ENCODE results near the gene TENT5C. TPM values are rescaled to one million over a fixed set of nuclear protein-coding genes. Genes with fewer than 3 reads are reported as not detected.

The TENT5C gene
- total RNA-seq, 2 experiments from 2014 or later, result 18.4 to 18.8 TPM

DNA sequence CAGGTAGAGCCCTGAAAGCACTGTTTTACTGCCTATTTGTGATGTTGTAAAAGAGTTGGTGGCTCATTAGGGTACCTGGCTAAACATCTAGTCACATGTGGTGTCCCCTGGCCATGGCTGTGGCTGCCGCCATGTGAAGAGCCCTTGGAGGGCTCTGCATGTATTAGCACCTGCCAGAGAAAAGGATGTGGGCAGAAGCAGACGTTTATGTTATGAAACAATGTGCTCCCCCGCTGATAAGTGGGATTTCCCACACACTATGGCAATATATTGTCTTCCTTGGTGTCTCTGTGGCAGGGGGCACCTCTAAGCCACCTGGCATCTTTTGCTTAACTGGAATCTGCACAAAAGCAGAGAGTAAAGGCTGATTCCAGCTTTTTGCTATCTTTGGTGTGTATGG lies 9.6 kb downstream of the TENT5C start:
- no peaks in the 10 kb centered on the region for H3K27me3 Mint-ChIP-seq
- H3K4me3 Mint-ChIP-seq, result peak overlapping the region; percentile 18
- POLR2A ChIA-PET, result no interaction called here
- H3K9me3 Mint-ChIP-seq, result no peaks in the 10 kb centered on the region
- ATAC-seq (ENCODE audit: low read depth), result peak; percentile 84
- peaks cover 43% of the 10 kb centered on the region for H3K36me3 Mint-ChIP-seq
- H3K4me1 Mint-ChIP-seq, result peaks cover 43% of the 10 kb centered on the region
- no peak for DNase-seq
- no peak overlapping the region for H3K27ac Mint-ChIP-seq

DNA sequence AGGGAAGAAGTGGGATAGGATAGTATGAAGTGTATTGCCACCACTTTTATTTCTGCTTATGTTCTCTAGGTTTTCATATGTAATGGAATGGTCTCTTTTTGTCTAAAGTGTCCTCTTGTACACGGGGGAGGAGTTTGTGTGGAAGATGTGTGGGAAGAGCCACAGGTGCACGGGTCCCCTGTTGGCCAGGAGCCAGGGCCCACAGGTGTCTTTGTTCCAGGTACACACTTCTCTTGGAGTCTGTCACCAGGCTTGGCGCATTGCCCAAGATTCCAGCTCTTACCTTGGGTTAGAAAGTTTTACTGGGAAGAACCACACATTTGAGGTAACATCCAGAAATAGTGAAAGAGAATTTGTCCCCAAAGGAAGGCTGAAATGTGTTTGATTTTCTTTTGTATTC lies 10.5 kb downstream of the TENT5C start:
- Mint-ChIP-seq H3K9me3 (no peaks in the 10 kb centered on the region), H3K27ac (no peak overlapping the region), H3K27me3 (no peaks in the 10 kb centered on the region), H3K4me3 (no peak overlapping the region), H3K36me3 (peaks cover 38% of the 10 kb centered on the region), H3K4me1 (peaks cover 41% of the 10 kb centered on the region)
- DNase-seq (no peak), ATAC-seq (ENCODE audit: low read depth) (no peak)
- POLR2A ChIA-PET, result interaction anchor here (1.0 kb wide), 1 partner anchor 9 kb away, joined by 3 read pairs; no protein-coding TSS in a partner anchor

DNA sequence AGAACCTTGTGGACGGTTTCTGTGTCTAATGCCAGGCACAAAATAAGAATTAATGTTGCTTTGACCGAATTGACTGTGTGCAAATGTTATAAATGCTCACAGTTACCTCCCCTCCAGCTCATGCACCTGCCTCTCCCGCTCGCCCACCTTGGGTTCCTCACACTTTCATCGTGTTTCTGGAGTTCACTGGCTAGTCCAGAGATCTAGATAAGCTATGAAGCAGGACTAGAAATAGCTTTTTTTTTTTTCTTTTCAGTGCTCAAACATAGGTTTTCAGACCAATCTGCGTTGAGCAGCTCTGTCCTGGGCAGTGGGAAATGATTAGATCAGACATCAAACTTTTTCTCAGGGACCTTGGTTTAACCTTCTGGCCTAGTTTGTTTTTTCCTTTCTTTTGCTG lies 11.1 kb downstream of the TENT5C start:
- no peak for DNase-seq
- H3K9me3 Mint-ChIP-seq, result no peaks in the 10 kb centered on the region
- POLR2A ChIA-PET, result interaction anchor here (1.0 kb wide), 1 partner anchor 9 kb away, joined by 3 read pairs; no protein-coding TSS in a partner anchor
- ATAC-seq (ENCODE audit: low read depth), result no peak
- no peak overlapping the region for H3K4me3 Mint-ChIP-seq
- H3K4me1 Mint-ChIP-seq, result peaks cover 41% of the 10 kb centered on the region
- H3K27me3 Mint-ChIP-seq, result no peaks in the 10 kb centered on the region
- peaks cover 37% of the 10 kb centered on the region for H3K36me3 Mint-ChIP-seq
- H3K27ac Mint-ChIP-seq, result no peak overlapping the region

DNA sequence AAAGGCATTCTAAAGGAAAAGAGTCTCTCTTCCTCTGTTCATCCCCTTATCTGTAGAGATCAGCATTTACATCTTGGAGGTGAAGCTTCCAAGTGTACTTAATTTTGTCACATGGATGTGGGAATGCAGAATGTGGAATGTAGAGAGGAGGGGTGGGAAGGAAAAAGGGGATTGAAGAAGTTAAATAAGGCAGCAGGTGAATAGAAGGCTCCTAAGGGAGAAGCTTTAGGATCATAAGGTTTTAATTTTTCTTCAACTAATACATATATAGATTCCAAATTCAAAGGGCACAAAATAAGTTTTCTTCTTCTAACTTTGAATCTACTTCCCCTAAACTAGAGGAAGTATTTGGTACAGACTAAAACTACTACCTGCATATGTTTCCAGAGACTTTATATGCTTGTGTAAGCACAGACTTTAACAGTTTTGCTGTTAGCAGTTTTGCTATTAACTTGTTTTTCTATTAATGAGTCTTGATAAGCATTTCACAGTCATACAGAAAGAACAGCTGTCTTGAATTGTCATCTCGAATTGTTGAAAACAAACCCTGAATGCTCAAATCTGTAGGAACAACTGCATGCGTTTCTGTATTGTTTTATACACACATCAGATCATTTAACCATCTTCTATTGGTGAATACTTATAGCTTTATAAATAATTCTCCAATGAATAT lies 12.7 kb downstream of the TENT5C start:
- Mint-ChIP-seq H3K27me3 (no peaks in the 10 kb centered on the region), H3K4me1 (peaks cover 44% of the 10 kb centered on the region), H3K9me3 (no peaks in the 10 kb centered on the region), H3K27ac (no peak overlapping the region), H3K36me3 (peaks cover 47% of the 10 kb centered on the region), H3K4me3 (no peak overlapping the region)
- DNase-seq (no peak), ATAC-seq (ENCODE audit: low read depth) (no peak)
- POLR2A ChIA-PET, result no interaction called here

DNA sequence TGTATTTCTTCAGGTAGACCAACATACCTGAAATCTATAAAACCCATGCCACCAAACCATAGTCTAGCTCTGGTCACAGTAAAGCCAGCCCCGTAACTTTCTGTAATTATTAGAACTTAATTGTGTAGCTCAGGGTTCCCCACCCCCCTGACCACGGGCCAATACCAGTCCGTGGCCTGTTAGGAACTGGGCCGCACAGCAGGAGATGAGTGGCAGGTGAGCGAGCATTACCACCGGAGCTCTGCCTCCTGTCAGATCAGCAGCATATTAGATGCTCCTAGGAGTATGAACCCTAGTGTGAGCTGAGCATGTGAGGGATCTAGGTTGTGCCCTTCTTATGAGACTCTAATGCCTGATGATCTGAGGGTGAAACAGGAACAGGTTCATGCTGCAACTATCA lies 14.6 kb downstream of the TENT5C start:
- Mint-ChIP-seq H3K36me3 (peaks cover 58% of the 10 kb centered on the region), H3K9me3 (no peaks in the 10 kb centered on the region), H3K27ac (no peak overlapping the region), H3K4me3 (no peak overlapping the region), H3K27me3 (no peaks in the 10 kb centered on the region), H3K4me1 (peaks cover 32% of the 10 kb centered on the region)
- ATAC-seq (ENCODE audit: low read depth) (no peak), DNase-seq (no peak)
- POLR2A ChIA-PET, result interaction anchor here (1.0 kb wide), 1 partner anchor 10 kb away, joined by 3 read pairs; no protein-coding TSS in a partner anchor

DNA sequence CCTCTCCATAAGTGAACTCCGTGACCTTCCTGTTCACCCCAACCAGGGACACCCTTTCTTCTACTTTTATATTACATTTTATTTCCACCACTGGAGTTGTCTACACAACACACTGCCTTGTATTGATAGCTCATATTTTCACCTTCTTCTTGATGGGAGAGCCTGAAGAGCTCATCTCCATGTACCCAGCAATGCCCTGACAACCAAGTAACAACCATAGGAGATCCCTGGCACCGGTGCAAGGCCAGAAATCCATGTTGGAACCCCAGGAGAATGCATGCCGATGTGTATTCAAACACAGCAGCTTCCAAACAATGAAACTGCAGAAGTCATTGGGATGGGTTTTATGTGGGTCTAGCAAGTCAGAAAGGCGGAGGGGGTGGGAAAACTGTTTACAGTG lies 15.5 kb downstream of the TENT5C start:
- DNase-seq, result no peak
- Mint-ChIP-seq H3K36me3 (peaks cover 56% of the 10 kb centered on the region), H3K27ac (no peak overlapping the region), H3K4me1 (peaks cover 23% of the 10 kb centered on the region), H3K27me3 (no peaks in the 10 kb centered on the region), H3K9me3 (no peaks in the 10 kb centered on the region), H3K4me3 (no peak overlapping the region)
- no peak for ATAC-seq (ENCODE audit: low read depth)
- POLR2A ChIA-PET, result interaction anchor here (1.0 to 1.7 kb wide), 2 partner anchors 9 to 37 kb away, joined by 3 to 4 read pairs; no protein-coding TSS in a partner anchor

DNA sequence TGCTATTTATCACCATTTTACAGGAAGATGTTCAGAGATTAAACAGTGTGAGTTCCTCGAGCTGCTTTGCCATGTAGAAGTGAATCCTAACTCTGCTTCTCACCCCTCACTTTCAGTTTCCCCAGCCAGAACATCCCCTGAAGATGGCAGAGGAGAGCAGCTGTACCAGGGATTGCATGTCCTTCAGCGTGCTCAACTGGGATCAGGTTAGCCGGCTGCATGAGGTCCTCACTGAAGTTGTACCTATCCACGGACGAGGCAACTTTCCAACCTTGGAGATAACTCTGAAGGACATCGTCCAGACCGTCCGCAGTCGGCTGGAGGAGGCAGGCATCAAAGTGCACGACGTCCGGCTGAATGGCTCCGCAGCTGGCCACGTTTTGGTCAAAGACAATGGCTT lies 16.9 kb downstream of the TENT5C start:
- Mint-ChIP-seq H3K27me3 (no peaks in the 10 kb centered on the region), H3K4me1 (peaks cover 25% of the 10 kb centered on the region), H3K9me3 (no peaks in the 10 kb centered on the region), H3K4me3 (no peak overlapping the region), H3K36me3 (peaks cover 59% of the 10 kb centered on the region), H3K27ac (no peak overlapping the region)
- POLR2A ChIA-PET, result interaction anchor here (1.7 kb wide), 1 partner anchor 36 kb away, joined by 4 read pairs; no protein-coding TSS in a partner anchor
- DNase-seq (no peak), ATAC-seq (ENCODE audit: low read depth) (no peak)

DNA sequence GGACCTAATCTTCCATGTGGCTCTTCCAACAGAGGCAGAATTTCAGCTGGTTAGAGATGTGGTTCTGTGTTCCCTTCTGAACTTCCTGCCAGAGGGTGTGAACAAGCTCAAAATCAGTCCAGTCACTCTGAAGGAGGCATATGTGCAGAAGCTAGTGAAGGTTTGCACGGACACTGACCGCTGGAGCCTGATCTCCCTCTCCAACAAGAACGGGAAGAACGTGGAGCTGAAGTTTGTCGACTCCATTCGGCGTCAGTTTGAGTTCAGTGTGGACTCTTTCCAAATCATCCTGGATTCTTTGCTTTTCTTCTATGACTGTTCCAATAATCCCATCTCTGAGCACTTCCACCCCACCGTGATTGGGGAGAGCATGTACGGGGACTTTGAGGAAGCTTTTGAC lies 17.3 kb downstream of the TENT5C start:
- no peaks in the 10 kb centered on the region for H3K27me3 Mint-ChIP-seq
- H3K36me3 Mint-ChIP-seq, result peaks cover 57% of the 10 kb centered on the region
- H3K27ac Mint-ChIP-seq, result no peak overlapping the region

DNA sequence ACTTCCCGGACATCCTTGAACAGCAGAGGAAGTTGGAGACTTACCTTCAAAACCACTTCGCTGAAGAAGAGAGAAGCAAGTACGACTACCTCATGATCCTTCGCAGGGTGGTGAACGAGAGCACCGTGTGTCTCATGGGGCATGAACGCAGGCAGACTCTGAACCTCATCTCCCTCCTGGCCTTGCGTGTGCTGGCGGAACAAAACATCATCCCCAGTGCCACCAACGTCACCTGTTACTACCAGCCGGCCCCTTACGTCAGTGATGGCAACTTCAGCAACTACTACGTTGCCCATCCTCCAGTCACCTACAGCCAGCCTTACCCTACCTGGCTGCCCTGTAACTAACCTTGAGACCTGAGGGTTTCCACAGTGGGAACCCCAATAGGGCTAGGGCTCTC lies 17.9 kb downstream of the TENT5C start:
- POLR2A ChIA-PET, result no interaction called here
- Mint-ChIP-seq H3K9me3 (no peaks in the 10 kb centered on the region), H3K36me3 (peaks cover 56% of the 10 kb centered on the region), H3K4me1 (peaks cover 20% of the 10 kb centered on the region), H3K4me3 (no peak overlapping the region), H3K27ac (no peak overlapping the region), H3K27me3 (no peaks in the 10 kb centered on the region)
- ATAC-seq (ENCODE audit: low read depth) (no peak), DNase-seq (no peak)

More for the DNA sequence above, 17.3 kb downstream of the TENT5C start:
- Mint-ChIP-seq H3K9me3 (no peaks in the 10 kb centered on the region), H3K4me3 (no peak overlapping the region), H3K4me1 (peaks cover 22% of the 10 kb centered on the region)
- POLR2A ChIA-PET, result no interaction called here
- DNase-seq (no peak), ATAC-seq (ENCODE audit: low read depth) (no peak)

DNA sequence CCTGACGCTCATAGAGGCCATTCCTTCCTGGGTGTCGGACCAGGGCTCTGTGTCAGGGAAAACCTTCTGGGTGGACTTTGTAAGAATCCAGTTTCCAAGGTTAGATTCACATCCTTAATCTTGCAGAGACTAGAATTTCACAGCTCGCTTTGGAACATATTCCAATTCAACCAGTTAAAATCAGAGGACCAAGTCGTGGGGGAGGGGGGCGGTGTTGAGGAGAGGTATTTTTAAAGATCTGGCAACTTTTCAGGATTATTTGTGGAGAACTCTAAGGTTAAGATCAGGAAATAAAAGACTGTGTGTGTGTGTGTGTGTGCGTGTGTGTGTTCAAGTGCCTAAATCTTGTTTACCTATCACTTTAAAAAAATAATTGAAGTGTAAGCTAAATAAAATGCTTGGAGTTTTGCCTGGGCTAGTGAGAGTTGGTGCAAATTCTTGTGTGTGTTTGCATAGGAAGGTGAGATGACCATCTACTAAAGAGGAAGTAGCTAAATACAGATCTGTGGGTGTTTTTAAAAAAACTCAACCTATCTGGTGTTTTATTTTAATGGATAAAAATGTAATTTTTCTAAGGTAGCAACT lies 21.8 kb downstream of the TENT5C start:
- no peak overlapping the region for H3K4me3 Mint-ChIP-seq
- no peaks in the 10 kb centered on the region for H3K9me3 Mint-ChIP-seq
- ATAC-seq (ENCODE audit: low read depth) (no peak), DNase-seq (no peak)
- H3K27ac Mint-ChIP-seq, result no peak overlapping the region
- peaks cover 28% of the 10 kb centered on the region for H3K4me1 Mint-ChIP-seq
- peaks cover 55% of the 10 kb centered on the region for H3K36me3 Mint-ChIP-seq
- H3K27me3 Mint-ChIP-seq, result peaks cover 5% of the 10 kb centered on the region
- POLR2A ChIA-PET, result interaction anchor here (0.9 kb wide), 1 partner anchor 14 kb away, joined by 3 read pairs; no protein-coding TSS in a partner anchor

DNA sequence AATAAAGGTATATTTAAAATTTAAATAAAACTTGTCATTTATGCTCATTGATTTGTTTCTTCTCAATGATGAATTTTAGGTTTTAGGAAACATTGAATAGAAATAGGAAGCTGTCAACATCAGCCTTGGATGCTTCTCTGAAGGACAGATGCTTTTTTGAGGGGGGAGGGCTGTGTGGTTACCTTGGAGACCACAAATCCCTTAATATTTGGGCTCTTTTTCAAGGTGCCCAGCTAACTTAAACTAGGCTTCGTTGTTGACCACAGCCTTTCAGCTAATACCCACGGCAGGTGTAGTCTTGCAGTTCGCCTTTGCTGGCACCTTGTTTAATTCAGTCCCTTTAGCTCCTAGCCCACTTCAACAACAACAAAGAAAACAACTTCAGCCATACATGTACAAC lies 22.5 kb downstream of the TENT5C start:
- H3K36me3 Mint-ChIP-seq, result peaks cover 49% of the 10 kb centered on the region
- no peak overlapping the region for H3K4me3 Mint-ChIP-seq
- ATAC-seq (ENCODE audit: low read depth) (no peak), DNase-seq (no peak)
- no peak overlapping the region for H3K27ac Mint-ChIP-seq
- H3K4me1 Mint-ChIP-seq, result peaks cover 28% of the 10 kb centered on the region
- POLR2A ChIA-PET, result no interaction called here
- no peaks in the 10 kb centered on the region for H3K9me3 Mint-ChIP-seq
- H3K27me3 Mint-ChIP-seq, result peaks cover 8% of the 10 kb centered on the region

DNA sequence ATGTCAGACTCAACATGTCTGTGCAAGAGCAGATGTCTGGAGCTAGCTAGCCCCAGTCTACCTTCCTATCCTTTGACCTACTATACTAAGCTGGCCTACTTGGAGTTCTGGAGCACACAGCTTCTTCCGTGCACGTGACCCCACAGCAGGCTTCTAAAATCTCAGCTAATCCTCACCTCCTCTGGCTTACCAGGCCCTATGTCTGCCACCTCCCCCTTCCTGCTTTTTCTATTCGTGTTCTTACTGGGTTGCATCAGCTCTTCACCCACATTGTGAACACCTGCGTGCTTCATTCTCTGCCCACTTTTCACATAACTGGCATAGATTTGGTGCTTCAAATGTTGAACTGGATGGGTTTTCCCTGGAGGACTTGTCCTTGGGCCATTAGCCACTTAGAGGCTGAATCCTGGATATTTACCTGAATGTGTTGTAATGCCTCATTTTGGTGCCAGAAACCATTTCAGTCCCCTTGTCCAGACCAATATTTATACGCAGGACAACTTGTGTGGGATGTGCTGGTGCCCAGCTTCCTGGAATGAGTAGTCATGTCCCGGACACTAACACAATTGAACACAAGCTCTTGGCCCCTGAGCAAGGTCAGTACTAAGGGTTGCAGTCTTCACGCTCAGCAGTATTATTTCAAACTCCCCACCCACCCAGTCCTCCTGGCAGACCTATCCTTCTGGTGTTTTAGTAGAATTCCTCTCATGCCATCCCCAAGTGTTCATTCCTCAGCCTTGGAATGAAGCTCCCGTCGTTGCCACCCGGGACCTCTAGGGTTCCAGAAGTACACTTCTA lies 24.0 kb downstream of the TENT5C start:
- Mint-ChIP-seq H3K27me3 (peaks cover 8% of the 10 kb centered on the region), H3K36me3 (peaks cover 34% of the 10 kb centered on the region), H3K9me3 (no peaks in the 10 kb centered on the region), H3K4me3 (no peak overlapping the region), H3K4me1 (peaks cover 24% of the 10 kb centered on the region), H3K27ac (no peak overlapping the region)
- no peak for DNase-seq
- POLR2A ChIA-PET, result interaction anchor here (0.9 to 1.0 kb wide), 2 partner anchors 9 to 11 kb away, joined by 3 read pairs; no protein-coding TSS in a partner anchor
- ATAC-seq (ENCODE audit: low read depth), result no peak

DNA sequence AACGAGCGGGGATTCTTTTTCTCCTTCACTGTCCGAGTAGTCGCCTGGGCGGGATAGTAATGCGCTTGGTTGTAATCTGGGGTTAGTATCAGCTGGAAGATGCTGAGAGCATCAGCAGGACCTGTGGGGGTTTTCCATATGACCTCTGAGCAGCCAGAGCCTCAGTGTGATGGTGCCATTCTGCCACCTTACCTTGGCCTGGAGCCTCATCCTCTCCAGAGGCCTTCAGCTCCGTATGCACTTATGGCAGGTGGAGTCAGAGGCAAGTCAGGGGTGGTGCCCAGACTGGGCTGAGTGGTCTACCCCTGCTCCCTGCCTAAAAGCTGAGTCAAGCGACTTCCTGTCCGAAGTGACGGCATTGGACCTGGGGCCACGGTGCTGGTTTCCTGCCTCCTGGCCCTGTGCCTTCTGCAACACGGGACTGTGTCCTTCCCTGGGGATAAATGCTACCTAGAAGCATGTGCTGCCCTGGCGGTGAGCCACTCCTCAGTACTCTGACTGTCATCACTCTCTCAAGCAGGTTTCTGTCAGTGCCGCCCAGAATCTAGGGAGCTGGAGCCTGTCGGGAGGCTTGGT lies 24.7 kb downstream of the TENT5C start:
- Mint-ChIP-seq H3K27me3 (peaks cover 8% of the 10 kb centered on the region), H3K4me1 (peaks cover 24% of the 10 kb centered on the region), H3K4me3 (no peak overlapping the region), H3K36me3 (peaks cover 28% of the 10 kb centered on the region), H3K27ac (no peak overlapping the region), H3K9me3 (no peaks in the 10 kb centered on the region)
- POLR2A ChIA-PET, result interaction anchor here (0.9 kb wide), 1 partner anchor 9 kb away, joined by 3 read pairs; no protein-coding TSS in a partner anchor
- DNase-seq (no peak), ATAC-seq (ENCODE audit: low read depth) (no peak)
